Memory B cell (primary cell): Measurements from ENCODE around the gene ITGB5.
"Not testable (repeated sequence)": the region's sequence is repeated elsewhere in the genome, so short reads cannot be mapped to it uniquely, and the experiment has no call there.

Experiments used
- ATAC-seq: fragments of 150-1000 bp; cut with Tn5 transposase; 2 replicates; pipeline ENCODE4 v1.10.0; 2021; ENCODE audit warnings: low read depth, mild to moderate bottlenecking, moderate library complexity
- DNase-seq, 2 donors: peaks; one replicate each; pipeline ENCODE4 v3.0.0; 2022; ENCODE audit warnings: low spot score in 2 of 2
- H3K27ac Mint-ChIP-seq: one replicate; pipeline ENCODE4 v1.8.0; 2022; ENCODE audit warnings: mild to moderate bottlenecking, moderate library complexity, mixed read lengths
- H3K27me3 Mint-ChIP-seq: one replicate; pipeline ENCODE4 v1.8.0; 2022; ENCODE audit warnings: mixed read lengths
- H3K36me3 Mint-ChIP-seq: one replicate; pipeline ENCODE4 v1.8.0; 2022; ENCODE audit warnings: mild to moderate bottlenecking, mixed read lengths
- H3K4me1 Mint-ChIP-seq: one replicate; pipeline ENCODE4 v1.8.0; 2022; ENCODE audit warnings: mixed read lengths
- H3K4me3 Mint-ChIP-seq: one replicate; pipeline ENCODE4 v1.8.0; 2022; ENCODE audit warnings: mild to moderate bottlenecking, moderate library complexity, mixed read lengths
- H3K9me3 Mint-ChIP-seq: one replicate; pipeline ENCODE4 v1.8.0; 2022; ENCODE audit warnings: mixed read lengths

Gene ITGB5

GRCh38 chr3:124793054-124793739 is 94.0 kb downstream of the ITGB5 start:
- no peak overlapping the region for H3K27ac Mint-ChIP-seq
- ATAC-seq (no peak), DNase-seq (no peak)
- no peaks in the 10 kb centered on the region for H3K4me1 Mint-ChIP-seq
- H3K9me3 Mint-ChIP-seq = no peaks in the 10 kb centered on the region
- peaks cover 9% of the 10 kb centered on the region for H3K27me3 Mint-ChIP-seq
- no peak overlapping the region for H3K4me3 Mint-ChIP-seq
- no peaks in the 10 kb centered on the region for H3K36me3 Mint-ChIP-seq

- Mint-ChIP-seq H3K27me3 (peaks cover 8% of the 10 kb centered on the region), H3K4me1 (no peaks in the 10 kb centered on the region), H3K9me3 (no peaks in the 10 kb centered on the region), H3K4me3 (no peak overlapping the region), H3K27ac (no peak overlapping the region), H3K36me3 (no peaks in the 10 kb centered on the region)
- DNase-seq = no peak
- no peak for ATAC-seq
Observed at GRCh38 chr3:124792341-124793040, 94.7 kb downstream of the ITGB5 start.

DNA sequence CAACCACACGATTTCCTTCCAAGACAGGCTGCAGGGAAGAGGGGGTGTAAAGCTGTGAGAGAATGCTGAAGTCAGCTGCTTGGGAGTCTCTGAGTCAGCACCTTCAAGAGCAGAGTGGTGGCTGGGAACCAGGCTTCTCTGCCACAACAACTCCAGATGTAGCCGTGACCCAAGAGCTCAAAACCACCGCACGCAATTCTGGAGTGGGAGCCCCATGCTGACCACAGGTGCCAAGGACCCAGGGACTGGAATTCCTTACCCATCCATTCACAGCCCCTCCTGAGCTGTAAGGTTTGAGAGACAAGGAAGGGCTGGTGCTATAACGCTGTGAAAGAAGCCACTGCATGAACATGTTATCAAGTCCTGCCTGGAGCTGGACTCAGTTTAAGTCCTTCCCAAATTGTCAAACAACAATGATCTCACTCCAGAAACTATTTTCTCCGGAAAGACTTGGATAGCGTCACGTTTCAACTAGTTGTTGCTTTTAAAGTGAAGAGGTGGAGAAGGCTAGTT is 95.5 kb downstream of the ITGB5 start:
- Mint-ChIP-seq H3K4me3 (no peak overlapping the region), H3K27ac (no peak overlapping the region), H3K9me3 (no peaks in the 10 kb centered on the region), H3K27me3 (peaks cover 5% of the 10 kb centered on the region), H3K36me3 (no peaks in the 10 kb centered on the region), H3K4me1 (no peaks in the 10 kb centered on the region)
- DNase-seq = no peak
- no peak for ATAC-seq

- H3K27ac Mint-ChIP-seq = no peak overlapping the region
- no peaks in the 10 kb centered on the region for H3K9me3 Mint-ChIP-seq
- no peaks in the 10 kb centered on the region for H3K4me1 Mint-ChIP-seq
- H3K27me3 Mint-ChIP-seq = peaks cover 5% of the 10 kb centered on the region
- ATAC-seq (no peak), DNase-seq (no peak)
- H3K36me3 Mint-ChIP-seq = no peaks in the 10 kb centered on the region
- H3K4me3 Mint-ChIP-seq = no peak overlapping the region
Observed at GRCh38 chr3:124791142-124791541, 96.0 kb downstream of the ITGB5 start.

GRCh38 chr3:124789103-124789502 is 98.1 kb downstream of the ITGB5 start:
- ATAC-seq, H3K9me3 Mint-ChIP-seq, H3K36me3 Mint-ChIP-seq, H3K4me1 Mint-ChIP-seq, H3K27me3 Mint-ChIP-seq, H3K27ac Mint-ChIP-seq, H3K4me3 Mint-ChIP-seq, DNase-seq: not testable (repeated sequence)

DNA sequence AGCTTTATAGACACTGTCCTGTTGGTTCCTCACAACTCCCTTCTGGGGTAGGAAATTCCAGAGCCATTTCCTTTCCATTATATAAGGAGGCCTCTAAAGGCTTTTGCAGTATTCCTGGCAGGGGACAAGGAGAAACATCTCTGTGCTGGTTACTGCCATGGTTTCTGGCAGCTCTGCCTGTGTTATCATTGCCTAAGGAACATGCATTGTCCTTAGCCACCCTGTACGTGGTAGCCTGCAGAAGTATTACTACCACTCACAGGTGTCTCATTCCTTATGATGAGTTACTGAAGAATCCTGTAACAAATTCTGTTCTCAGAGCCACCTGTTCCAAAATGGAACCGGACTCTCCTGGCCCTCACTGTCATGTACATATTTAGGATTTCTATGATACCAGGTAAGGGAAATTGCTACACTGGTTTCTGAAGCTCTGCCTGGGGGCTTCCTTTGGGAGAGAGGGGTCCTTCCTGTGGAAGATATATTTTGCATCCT is 98.9 kb downstream of the ITGB5 start:
- Mint-ChIP-seq H3K4me1 (no peaks in the 10 kb centered on the region), H3K27ac (no peak overlapping the region)
- no peak for ATAC-seq

DNA sequence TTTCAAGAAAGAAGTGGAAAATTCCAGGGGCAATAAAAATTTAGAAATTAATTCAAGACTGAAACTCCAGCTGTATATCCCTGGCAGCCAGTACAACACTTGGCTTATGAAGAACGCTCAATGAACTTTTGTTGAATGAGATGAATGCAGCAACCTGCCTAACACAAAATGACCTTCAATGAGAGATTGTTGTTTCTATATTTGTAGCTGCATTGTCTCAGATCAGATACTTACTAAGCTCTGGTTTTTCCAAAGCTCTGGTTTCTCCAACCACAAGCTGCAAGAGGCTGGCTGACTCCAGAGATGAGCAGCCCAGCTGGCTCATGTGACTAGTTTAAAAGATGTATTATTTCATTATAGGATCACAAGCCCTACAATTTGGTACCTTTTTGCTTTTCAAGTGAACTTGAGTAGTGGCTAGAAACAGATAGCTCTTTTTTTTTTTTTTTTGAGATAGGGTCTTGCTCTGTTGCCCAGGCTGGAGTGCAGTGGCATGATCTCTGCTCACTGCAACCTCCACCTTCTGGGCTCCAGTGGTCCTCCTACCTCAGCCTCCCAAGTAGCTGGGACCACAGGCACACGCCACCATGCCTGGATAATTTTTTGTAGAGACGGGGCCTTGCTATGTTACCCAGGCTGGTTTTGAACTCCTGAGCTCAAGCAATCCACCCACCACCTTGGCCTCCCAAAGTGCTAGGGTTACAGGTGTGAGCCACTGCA is 99.5 kb downstream of the ITGB5 start:
- H3K9me3 Mint-ChIP-seq = no peaks in the 10 kb centered on the region
- no peak for DNase-seq
- no peaks in the 10 kb centered on the region for H3K4me1 Mint-ChIP-seq
- no peak for ATAC-seq
- H3K27ac Mint-ChIP-seq = no peak overlapping the region
- H3K4me3 Mint-ChIP-seq = no peak overlapping the region
- H3K36me3 Mint-ChIP-seq = no peaks in the 10 kb centered on the region
- H3K27me3 Mint-ChIP-seq = peaks cover 1% of the 10 kb centered on the region

More for the DNA sequence above, 98.9 kb downstream of the ITGB5 start:
- H3K9me3 Mint-ChIP-seq = no peaks in the 10 kb centered on the region
- H3K4me3 Mint-ChIP-seq = no peak overlapping the region
- no peak for DNase-seq
- H3K27me3 Mint-ChIP-seq = peaks cover 1% of the 10 kb centered on the region
- H3K36me3 Mint-ChIP-seq = no peaks in the 10 kb centered on the region

DNA sequence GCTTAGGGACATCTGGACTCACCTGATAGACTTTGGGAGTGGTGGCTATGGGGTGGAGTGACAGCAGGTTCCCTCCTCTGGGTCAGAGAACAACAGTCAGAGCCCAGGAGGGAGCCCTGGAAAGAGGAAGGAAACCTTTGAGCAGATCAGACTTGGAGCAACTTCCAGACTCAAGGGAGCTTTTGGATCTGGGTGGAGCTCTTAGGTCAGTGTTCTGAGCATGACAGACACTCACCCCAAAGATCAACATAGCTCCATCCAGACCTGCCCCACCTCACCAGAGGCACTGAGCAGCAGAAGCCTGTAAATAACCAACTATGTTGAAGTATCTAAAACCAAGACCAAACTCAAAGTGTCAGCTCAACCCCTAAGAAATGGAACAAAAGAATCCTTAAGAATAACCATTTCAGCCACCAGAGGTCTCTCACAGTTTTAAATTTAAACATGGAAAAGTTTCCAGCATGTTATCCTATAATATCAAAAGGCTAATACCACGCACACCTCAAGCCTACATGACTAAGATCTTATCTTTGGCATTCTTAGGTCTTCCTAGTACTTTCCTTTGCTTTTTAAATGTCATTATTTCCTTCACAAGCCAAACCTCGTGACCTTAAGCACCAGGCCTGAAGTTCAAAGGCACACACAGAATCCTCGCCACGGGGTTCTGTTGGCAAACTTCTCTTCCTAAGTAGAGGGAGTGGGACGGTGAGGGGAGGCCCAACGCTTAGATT is 100.5 kb downstream of the ITGB5 start:
- Mint-ChIP-seq H3K4me1 (no peaks in the 10 kb centered on the region), H3K27ac (no peak overlapping the region), H3K27me3 (peaks cover 4% of the 10 kb centered on the region), H3K9me3 (no peaks in the 10 kb centered on the region), H3K36me3 (no peaks in the 10 kb centered on the region), H3K4me3 (no peak overlapping the region)
- no peak for ATAC-seq
- no peak for DNase-seq

GRCh38 chr3:124785973-124786372 is 101.2 kb downstream of the ITGB5 start:
- peaks cover 6% of the 10 kb centered on the region for H3K27me3 Mint-ChIP-seq
- H3K4me3 Mint-ChIP-seq = no peak overlapping the region
- ATAC-seq (no peak), DNase-seq (no peak)
- H3K36me3 Mint-ChIP-seq = no peaks in the 10 kb centered on the region
- H3K9me3 Mint-ChIP-seq = no peaks in the 10 kb centered on the region
- H3K27ac Mint-ChIP-seq = no peak overlapping the region
- H3K4me1 Mint-ChIP-seq = no peaks in the 10 kb centered on the region

DNA sequence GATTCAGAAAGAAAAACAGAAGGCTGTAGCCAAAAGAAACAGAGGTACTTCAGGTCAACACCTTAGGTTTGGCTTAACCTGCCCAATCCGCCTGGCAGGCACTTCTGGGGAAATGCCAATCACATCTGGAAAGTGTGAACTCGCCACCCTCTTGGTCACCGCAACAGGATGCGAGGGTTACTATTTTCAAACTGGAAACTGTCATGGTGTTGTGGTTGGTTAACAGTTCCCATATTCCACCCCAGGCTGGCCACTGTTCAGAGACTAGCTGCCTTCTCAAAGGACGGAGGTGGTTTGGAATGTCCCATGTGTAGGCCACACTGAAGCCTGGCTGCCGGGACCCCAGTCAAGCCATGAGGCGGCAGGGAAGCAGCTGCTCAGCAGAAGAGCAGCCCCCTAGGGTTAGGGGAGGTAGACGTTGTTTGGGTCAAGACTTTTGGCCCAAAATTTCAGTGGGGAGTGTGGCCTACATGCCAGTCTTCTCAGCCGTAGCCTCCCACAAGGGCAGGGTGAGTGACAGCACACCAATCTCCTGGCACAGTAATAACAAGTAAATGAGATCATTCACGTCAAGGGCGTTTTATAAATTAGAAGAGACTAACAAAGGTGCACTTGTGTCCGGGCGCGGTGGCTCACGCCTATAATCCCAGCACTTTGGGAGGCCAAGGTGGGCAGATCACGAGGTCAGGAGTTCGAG is 102.3 kb downstream of the ITGB5 start:
- Mint-ChIP-seq H3K27me3 (peaks cover 9% of the 10 kb centered on the region), H3K9me3 (no peaks in the 10 kb centered on the region), H3K27ac (no peak overlapping the region), H3K4me1 (no peaks in the 10 kb centered on the region), H3K36me3 (no peaks in the 10 kb centered on the region), H3K4me3 (no peak overlapping the region)
- ATAC-seq (no peak), DNase-seq (no peak)

GRCh38 chr3:124783696-124784095 is 103.5 kb downstream of the ITGB5 start:
- ATAC-seq = no peak
- no peaks in the 10 kb centered on the region for H3K36me3 Mint-ChIP-seq
- H3K9me3 Mint-ChIP-seq = no peaks in the 10 kb centered on the region
- peaks cover 14% of the 10 kb centered on the region for H3K27me3 Mint-ChIP-seq
- H3K4me1 Mint-ChIP-seq = peaks cover 3% of the 10 kb centered on the region
- no peak overlapping the region for H3K27ac Mint-ChIP-seq
- no peak overlapping the region for H3K4me3 Mint-ChIP-seq
- no peak for DNase-seq

- not testable (repeated sequence) for H3K27ac Mint-ChIP-seq, H3K36me3 Mint-ChIP-seq, H3K4me1 Mint-ChIP-seq, DNase-seq, H3K9me3 Mint-ChIP-seq, H3K4me3 Mint-ChIP-seq, ATAC-seq
- peaks cover 21% of the 10 kb centered on the region for H3K27me3 Mint-ChIP-seq
Observed at GRCh38 chr3:124782377-124782712, 104.8 kb downstream of the ITGB5 start.
